Omental fat pad (tissue), 4 donors: ENCODE data around the gene GABPB1. TPM values are rescaled to one million over a fixed set of nuclear protein-coding genes. Genes with fewer than 3 reads are reported as not detected.

Experiments used
- ATAC-seq: fragments of 150-250 bp; one replicate; pipeline ENCODE4 v1.9.1; 2016; ENCODE audit warnings: mild to moderate bottlenecking, moderate library complexity; ENCODE audit not compliant: low FRiP score
- DNase-seq: peaks from one replicate; pipeline ENCODE4 v3.0.0-alpha.2; 2019; ENCODE audit warnings: low spot score
- total RNA-seq, 4 donors: library from RNA; depleted of rRNA; stranded (reverse); fragments of >200 nt; gene quantifications; one replicate each; pipeline ENCODE4 v1.1.0, GENCODE V29; 2016
- TF ChIP-seq, protein P1 (sequence below), 3 donors: fragments of 450-650 bp; IDR thresholded peaks; one replicate each; pipeline ENCODE4 v1.5.1; 2016 to 2017; ENCODE audit warnings: antibody characterized with exemption in 3 of 3, mild to moderate bottlenecking in 3 of 3, moderate library complexity in 2 of 3

The GABPB1 gene
- total RNA-seq, 4 donors from 2014 or later: 16.8 to 55.5 (median 30.6) TPM

DNA sequence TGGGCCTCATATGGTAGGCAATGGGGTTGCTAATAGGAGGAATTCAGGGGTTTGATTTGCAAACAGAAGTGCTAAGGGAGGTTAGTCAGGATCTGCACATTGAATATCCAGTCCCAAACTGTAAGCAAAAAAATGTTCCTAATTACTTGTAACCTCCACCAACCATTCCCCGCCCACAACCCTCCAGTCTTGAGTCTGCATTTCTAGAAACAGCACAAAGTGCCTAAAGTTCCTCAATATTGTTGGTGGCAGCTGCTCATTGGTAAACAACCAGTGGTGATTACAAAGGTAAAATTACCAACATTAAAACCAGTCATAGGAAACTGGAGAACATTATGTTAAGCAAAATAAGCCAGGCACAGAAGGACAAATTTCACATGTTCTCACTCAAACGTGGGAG, 108.4 kb downstream of the GABPB1 start:
- ATAC-seq: no peak

DNA sequence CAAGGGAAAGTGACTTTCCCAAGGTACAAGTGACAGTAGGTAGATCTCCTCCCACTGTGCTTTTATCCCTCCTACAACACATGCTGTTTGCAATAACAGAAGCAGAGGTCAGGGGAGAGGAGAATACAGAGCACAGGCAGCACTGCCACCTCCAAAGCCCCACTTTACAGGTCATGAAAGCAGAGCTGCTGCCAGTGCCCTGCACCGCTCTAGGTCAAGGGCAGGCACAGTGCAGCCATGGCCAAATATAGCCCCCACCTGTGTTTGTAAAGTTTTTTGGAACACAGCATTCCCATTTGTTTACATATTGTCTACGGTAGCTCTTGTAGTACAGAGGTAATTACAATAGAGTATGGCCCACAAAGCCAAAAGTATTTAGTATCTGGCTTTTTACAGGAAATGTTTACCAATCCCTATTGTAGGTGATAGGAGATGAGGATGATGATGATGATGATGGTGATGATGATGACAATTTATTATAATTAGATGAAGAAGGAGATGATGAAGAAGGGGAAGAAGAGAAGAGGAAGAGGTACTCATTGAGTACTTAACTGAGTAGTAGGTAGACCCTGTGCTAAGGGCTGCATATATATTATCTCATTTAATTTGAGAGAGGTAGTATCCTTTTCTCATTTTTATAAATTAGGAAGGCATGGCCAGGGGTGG, 109.9 kb downstream of the GABPB1 start:
- no peak for ATAC-seq
- TF ChIP-seq, protein P1, sequence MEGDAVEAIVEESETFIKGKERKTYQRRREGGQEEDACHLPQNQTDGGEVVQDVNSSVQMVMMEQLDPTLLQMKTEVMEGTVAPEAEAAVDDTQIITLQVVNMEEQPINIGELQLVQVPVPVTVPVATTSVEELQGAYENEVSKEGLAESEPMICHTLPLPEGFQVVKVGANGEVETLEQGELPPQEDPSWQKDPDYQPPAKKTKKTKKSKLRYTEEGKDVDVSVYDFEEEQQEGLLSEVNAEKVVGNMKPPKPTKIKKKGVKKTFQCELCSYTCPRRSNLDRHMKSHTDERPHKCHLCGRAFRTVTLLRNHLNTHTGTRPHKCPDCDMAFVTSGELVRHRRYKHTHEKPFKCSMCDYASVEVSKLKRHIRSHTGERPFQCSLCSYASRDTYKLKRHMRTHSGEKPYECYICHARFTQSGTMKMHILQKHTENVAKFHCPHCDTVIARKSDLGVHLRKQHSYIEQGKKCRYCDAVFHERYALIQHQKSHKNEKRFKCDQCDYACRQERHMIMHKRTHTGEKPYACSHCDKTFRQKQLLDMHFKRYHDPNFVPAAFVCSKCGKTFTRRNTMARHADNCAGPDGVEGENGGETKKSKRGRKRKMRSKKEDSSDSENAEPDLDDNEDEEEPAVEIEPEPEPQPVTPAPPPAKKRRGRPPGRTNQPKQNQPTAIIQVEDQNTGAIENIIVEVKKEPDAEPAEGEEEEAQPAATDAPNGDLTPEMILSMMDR (IDR thresholded peaks at IDR 0.05): no peak

More for the DNA sequence above, 108.4 kb downstream of the GABPB1 start:
- DNase-seq: no peak
- TF ChIP-seq, protein P1 (IDR thresholded peaks at IDR 0.05): no peak

DNA sequence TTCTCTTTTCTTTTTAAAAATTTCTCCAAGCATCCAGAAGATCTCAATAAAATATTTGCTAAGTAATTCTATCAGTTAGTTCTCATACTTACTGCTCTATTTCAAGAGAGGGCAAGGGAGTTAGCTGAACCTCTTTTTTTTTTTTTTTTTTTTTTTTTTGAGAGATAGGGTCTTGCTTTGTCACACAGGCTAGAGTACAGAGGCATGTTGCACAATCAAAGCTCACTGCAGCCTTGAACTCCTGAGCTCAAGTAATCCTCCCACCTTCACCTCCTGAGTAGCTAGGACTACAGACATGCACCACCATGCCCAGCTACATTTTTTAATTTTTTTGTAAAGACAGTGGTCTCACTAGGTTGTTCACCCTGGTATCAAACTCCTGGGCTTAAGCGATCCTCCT, 110.8 kb downstream of the GABPB1 start:
- TF ChIP-seq, protein P1 (IDR thresholded peaks at IDR 0.05): no peak
- no peak for ATAC-seq
- DNase-seq: no peak

More for the DNA sequence above, 109.9 kb downstream of the GABPB1 start:
- DNase-seq: no peak

DNA sequence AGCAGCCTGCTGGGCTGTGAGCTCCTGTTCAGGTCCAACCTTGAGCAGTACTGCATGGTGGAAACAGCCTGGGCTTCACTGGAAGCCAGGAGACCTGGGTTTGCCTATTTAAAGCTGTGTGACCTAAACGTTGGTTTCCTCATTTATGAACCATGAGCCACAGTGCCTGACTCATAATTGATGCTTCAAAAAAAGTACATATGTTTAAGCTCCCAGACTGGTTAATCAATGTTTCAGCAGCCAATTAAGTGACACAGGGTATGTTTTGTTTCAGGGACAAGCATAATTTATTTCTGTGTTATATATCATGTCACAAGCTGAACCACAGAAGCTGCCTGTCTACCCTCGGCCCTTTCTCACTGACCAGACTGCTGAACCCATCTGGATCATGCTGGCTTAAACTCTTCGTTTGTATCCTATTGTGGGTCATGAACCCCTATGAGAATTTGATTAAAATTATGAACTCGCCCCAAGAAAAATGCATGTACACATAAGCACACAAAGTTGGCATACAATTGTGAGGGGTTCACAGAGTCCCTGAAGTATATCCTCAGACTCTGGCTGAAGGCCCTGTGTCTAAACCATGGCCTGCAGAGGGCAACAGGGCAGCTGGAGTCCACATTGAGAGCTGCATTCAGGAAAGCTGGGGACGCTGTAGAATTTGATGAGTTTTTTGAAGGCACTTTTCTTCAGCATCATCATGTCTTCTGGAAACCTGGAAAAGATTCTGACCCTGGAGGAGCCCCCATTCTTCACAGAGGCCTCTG, 113.1 kb downstream of the GABPB1 start:
- TF ChIP-seq, protein P1 (IDR thresholded peaks at IDR 0.05): no peak
- no peak for ATAC-seq
- no peak for DNase-seq

DNA sequence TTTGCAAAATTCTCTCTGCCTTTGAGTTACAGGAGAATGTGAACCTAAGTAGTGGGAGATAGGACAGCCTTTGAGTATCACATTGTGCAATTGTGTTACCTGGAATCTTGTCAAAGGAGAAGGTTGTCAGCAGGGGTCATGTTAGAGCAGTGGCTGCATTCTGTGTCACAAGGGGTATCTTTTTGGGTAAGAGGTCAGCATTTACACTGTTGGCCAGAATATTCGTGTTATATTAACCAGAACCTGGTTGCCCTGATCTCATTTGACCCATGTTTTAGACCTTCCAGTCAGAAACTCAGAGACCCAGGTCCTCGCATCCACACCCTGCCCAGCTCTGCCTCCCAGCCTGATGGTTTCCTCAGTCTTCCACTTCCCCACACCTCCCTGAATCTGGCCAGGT, 116.7 kb downstream of the GABPB1 start:
- ATAC-seq (no peak), DNase-seq (no peak)
- TF ChIP-seq, protein P1 (IDR thresholded peaks at IDR 0.05): no peak

DNA sequence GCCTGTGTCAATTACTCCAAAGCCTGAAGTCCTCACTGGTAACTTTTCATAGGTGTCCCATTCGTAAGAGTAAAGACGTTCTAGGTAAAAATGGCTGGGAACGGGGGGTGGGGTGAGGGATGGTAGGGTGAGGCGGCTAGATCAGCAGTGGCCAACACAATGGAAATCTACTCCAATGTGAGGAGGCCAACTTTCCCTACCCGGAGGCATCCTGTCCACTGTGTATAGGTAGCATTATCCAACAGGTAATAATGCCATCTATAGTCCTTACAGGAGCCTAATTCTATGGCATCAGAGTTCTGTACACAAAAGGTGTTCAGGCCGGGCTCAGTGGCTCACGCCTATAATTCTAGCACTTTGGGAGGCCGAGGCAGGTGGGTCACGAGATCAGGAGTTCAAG, 118.6 kb downstream of the GABPB1 start:
- TF ChIP-seq, protein P1 (IDR thresholded peaks at IDR 0.05): no peak
- DNase-seq: no peak

DNA sequence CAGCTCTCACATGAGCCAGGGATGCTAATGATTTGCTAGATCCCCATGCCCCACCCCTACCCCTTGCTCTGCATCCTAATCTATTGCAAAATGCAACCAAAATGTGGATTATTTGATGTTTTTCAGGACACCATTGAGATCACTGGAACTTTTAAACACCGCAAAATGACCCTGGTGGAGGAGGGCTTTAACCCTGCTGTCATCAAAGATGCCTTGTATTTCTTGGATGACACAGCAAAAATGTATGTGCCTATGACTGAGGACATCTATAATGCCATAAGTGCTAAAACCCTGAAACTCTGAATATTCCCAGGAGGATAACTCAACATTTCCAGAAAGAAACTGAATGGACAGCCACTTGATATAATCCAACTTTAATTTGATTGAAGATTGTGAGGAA, 119.2 kb downstream of the GABPB1 start:
- ATAC-seq (no peak), DNase-seq (no peak)
- TF ChIP-seq, protein P1 (IDR thresholded peaks at IDR 0.05): no peak

More for the DNA sequence above, 118.6 kb downstream of the GABPB1 start:
- ATAC-seq: no peak
